HG02970 (cell line): ENCODE measurements around the gene KAT6B.

Experiments used
- ATAC-seq: cut with Tn5 transposase; IDR thresholded peaks from one replicate; pipeline ENCODE4 v1.9.1; 2021; ENCODE audit warnings: mild to moderate bottlenecking, moderate library complexity, moderate number of reproducible peaks; ENCODE audit not compliant: unreplicated experiment, low FRiP score

The KAT6B gene

DNA sequence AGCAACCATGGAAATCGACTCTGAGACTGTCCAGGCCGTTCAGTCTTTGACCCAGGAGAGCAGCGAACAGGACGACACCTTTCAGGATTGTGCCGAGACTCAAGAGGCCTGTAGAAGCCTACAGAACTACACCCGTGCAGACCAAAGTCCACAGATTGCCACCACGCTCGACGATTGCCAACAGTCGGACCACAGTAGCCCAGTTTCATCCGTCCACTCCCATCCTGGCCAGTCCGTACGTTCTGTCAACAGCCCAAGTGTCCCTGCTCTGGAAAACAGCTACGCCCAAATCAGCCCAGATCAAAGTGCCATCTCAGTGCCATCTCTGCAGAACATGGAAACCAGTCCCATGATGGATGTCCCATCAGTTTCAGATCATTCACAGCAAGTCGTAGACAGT lies 203.0 kb downstream of the KAT6B start:
- no peak for ATAC-seq

DNA sequence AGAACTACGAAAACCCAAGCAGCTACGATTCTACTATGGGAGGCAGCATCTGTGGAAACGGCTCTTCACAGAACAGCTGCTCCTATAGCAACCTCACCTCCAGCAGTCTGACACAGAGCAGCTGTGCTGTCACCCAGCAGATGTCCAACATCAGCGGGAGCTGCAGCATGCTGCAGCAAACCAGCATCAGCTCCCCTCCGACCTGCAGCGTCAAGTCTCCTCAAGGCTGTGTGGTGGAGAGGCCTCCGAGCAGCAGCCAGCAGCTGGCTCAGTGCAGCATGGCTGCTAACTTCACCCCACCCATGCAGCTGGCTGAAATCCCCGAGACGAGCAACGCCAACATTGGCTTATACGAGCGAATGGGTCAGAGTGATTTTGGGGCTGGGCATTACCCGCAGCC lies 203.5 kb downstream of the KAT6B start:
- ATAC-seq: no peak

DNA sequence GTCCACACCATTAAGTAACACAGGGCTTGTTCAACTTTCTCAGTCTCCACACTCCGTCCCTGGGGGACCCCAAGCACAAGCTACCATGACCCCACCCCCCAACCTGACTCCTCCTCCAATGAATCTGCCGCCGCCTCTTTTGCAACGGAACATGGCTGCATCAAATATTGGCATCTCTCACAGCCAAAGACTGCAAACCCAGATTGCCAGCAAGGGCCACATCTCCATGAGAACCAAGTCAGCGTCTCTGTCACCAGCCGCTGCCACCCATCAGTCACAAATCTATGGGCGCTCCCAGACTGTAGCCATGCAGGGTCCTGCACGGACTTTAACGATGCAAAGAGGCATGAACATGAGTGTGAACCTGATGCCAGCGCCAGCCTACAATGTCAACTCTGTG lies 204.0 kb downstream of the KAT6B start:
- ATAC-seq: no peak

DNA sequence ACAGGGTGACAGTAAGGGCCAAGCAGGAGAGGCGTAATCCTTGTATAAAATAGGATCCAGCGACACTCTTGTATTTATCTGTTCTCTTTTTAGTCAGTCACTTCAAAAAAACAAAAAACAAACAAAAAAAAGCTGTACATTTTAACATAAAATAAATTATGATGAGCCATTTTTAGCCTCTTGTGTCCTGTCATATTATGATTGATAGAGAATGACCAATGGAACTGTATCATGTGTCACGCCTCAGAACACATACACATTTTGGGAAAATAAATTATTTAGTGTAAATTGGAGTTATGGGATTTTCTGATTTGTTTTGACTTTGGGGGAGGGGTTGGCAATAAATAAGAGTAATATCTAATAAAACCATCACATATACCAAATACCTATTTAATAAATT lies 205.7 kb downstream of the KAT6B start:
- ATAC-seq: no peak

DNA sequence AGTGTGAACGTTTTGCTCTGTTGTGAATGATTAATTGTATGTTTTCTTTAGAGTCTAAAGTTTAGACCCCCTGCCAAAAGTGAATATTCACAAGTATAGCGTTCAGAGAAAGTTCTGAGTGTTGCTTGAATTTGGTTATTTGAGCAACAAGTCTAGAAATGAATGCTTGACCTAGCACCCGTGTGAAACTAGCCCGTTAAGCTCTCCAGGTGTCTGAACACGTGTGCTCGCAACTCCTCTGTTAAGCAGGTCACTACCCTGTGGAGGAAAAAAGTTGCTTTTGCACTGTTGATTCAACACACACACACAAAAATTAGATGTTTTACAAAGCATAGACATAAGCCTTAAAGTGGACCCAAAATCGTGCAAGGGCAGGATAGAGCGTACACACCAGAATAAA lies 206.4 kb downstream of the KAT6B start:
- ATAC-seq: no peak

DNA sequence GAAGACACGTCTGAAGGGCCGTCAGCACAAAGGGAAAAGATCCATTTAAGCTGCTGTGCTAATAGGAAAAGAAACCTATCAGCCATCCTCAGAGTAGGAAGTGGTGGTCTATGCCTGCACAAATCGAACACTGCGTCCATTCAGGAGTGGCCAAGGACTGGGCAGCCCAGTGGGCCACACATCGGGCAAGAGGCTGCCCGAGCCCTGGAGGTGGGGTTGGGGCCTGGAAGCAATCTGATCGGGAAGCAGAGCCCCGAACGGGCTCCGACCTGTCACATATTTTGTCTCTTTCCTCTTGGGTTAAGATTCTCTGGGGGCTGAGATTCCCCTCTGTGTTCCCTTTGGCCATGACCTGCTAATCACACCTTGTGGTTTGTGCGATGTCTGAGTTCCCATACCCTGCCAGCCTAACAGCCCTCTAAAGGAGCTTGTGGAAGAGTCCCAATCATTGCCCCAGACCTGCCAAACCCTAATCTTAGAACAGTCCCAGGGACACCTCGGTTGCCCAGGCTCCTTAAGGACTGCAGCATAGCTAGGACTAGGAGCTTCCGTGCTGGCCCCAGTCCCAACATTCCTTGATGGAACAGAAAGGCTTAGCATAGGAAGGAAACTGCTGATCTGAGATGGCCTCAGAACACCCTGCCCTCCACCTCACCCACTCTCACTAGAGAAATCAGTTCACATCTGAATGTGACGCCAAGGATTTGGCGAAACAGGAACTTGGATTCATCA lies 207.2 kb downstream of the KAT6B start:
- no peak for ATAC-seq

DNA sequence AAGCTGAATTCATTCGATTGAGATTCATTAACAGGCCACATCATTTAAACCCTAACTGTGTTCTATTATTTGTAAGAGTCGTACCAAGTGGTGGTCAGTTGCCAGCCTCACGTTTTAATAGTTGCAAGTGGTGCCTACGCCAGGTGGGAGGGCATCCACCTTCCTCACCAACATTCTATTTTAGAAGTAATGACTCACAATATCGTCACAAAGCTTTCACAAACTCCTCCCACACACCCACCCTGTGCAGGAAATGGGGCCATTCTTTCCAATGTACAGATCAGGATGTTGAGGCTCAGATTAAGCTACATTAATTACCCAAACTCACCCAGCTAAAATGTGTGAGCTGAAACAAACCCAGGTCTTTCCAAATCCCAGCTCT lies 207.7 kb downstream of the KAT6B start:
- no peak for ATAC-seq

DNA sequence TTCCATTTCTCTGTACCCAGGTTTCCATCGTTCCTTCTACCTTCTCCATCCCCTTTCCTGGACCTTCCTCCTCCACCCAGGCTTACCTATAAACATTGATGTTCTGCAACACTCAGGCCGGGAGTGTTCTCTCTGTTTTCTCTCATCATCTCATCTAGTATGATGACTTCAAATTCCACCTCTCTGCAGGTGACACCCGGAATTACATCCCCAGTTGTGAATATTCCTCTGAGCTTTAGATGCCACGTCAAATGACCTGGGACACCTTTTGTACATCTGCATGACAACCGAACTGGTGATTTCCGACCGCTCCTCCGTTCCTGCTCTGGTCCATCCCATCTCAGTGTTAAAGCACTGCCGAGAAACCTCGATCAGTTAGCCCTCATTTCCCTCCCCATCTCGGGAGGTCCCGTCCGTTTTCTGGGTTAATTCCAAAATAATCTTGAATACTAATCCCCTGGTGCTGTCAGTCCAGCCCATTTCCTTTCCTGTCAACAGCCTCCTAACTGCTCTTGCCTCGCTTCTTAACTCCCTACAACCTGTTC lies 208.4 kb downstream of the KAT6B start:
- ATAC-seq: no peak

DNA sequence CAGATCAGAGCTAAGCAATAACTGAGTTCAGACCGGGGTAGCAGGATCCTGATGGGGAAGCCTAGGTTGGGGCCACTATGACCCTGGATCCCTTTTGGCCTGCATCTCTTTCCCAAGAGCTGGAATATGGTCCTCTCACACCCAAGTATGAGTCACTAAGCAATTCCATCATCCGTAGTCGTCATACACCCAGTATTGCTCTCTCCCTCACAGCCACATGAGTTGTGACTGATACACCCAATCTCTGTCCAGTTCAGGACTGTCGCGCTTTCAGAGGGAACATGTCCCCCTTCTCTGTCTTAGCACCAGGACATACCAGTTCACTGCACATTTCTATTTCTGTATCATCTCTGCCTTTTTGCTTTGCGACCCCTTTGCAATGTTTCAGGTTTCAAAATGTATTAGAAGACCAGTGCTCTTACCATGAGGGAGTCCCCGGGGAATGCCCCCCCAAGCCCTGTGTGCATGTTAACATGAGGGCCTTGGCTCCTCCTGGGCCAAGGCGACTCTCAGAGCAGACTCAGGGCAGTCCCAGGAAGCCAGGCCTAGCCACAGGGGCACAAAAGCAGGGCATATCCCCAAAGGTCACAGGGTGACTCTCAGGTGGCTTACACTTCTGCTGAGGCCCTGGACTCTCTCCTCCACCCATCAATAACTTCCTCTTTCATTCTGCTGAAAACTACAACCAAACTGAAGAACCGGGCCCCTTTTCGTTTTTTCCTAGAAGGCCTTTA lies 209.7 kb downstream of the KAT6B start:
- ATAC-seq: no peak

DNA sequence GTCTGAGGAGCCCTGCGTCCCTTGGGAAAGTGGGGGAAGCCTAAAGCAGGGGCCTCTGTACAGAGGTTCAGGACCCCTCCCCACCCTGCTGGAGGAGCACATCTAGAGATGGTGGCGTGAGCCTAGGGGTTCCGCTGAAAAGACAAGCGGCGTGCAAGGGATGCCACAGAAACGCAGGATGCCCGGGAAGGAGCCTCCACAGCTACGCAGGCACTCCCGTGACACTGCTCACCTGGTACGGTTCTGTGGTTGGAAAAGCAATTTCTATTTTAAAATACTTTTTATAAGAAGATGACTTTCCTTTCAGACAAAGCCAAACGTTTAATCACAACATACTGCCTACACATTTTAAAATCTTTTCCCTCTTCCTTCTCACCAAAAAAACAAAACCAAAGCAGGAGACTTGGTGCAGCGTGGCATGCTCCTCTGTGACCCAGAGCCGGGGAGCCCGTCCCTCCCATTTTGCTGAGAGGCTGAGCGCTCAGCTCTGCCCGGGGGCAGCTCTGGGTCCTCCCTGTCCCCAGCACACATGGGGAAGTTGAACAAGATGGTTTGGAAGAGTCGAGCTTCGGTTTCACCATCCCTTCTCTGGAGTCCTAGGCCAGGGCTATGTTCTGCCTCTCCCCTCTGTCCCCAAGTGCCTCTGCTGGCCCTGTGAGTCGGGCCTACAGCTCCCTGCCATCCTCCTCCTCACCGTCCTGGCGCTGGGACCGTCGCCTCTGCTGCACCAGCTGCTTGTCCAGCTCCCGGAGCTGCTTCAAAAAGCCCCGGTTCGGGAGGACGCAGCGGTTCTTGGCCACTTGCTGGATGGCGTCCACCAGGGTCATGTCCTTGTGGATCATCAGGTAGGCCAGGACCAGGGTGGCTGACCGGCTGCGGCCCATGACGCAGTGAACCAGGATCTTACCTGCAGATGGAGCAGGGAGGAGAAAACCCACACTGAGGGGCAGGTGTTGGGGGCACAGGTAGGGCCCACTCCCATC lies 211.1 kb downstream of the KAT6B start:
- no peak for ATAC-seq

DNA sequence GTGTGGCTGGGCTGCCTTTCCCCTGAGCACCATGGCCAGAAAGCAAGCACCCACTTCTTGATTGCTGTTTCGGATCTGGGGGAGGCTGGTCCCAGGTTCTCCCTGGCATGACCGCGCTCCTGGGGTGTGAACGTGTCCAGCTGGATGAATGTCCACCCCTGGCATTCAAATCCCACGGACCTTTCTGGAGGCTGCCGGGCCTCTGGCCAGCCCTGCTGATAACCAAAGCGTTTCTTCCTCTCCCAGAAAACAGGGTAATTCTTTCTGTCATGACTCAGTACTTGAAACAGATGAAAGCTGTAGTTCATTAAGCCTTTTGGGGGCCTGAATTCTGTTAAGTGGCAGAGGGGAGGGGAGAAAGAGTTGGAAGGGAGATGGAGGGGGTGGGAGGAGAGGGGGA lies 211.9 kb downstream of the KAT6B start:
- no peak for ATAC-seq

DNA sequence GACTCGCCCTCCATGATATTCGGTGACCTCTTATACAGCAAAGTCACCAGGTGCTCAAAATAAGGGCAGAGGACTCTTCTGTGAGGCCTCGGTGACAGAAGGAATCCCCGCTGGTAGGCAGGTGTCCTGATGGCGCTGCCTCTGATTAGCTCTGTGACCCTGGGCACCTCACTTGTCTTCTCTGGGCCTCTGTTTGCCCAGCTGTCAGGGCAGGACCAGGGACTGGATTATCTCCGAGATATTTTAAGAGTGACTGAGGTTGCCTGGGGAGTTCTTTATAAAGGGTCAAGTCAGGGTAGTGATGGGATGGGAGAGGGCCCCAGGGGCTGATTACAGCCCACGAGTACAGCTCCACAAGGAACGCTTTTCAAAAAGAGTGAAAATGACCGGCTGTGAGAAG lies 214.2 kb downstream of the KAT6B start:
- ATAC-seq: no peak

DNA sequence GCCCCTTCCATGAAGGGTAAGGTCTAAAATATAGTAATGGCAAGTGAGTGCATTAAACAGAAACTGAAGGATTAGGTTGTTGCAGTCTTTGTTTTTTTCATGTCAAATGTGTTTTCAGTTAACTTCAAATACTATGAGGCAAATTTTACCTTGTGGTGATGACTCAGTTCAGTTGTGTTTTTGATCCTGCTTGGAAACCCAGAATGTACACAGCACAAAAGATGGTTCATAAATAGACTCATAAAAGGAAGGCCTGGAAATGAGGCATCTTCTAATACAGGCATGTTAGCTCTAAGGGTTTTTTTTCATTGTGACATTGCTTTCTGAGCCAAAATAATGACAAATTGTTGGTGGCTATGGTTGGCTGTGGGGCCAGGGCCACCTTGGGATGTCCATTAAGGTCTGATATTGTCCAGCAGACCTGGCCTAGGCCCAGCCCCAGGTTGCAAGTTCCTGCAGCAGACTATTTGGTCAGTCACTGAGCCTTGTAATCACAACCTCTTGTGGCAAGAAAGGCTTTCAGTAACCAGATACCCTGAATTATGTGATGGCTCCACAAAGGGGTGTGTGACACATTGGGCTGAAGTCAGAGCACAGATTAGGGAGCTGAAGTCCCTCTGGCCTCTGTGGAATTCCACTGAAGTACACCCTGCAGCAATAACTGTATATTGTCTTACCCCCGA lies 216.0 kb downstream of the KAT6B start:
- no peak for ATAC-seq

DNA sequence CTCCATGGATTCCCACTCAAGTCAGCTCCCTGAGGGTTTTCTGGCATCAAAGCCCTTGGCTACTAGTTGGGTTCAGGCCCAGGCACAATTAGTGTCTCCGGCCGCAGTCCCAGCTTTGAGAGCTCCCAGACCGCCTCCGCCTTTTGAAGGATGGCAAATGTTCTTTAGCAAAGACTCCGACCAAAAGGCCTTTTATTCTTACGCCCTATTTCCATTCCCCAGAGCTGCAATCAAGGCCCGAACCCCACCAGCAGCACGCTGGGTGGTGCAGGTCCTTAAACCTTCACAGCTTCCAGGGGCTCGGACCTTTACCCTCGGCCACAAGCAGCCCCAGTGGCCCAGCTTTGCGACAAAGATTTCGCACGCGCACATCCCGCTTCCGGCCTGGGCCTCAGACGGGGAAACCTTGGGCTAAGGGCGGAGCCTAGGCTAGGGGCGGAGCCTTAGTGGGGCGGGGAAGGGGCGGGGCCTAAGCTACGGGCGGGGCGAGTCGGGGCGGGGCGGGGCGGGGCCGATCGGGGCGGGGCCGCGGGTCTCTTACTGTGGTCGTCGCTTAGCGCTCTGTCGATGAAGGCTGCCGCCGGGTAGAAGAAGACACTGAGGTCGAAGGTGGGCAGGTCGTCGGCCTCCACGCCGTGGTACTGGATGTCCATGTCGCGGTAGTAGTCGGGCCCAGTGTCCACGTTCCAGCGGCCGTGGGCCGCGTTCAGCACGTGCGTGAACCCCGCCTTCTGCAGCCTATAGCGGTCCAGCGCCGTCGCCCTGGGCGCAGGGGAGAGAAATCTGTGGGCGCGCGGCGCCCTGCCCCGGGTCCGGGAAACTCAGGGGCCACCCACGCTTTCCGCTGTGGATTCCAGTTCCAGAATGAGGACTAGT lies 217.1 kb downstream of the KAT6B start:
- no peak for ATAC-seq

DNA sequence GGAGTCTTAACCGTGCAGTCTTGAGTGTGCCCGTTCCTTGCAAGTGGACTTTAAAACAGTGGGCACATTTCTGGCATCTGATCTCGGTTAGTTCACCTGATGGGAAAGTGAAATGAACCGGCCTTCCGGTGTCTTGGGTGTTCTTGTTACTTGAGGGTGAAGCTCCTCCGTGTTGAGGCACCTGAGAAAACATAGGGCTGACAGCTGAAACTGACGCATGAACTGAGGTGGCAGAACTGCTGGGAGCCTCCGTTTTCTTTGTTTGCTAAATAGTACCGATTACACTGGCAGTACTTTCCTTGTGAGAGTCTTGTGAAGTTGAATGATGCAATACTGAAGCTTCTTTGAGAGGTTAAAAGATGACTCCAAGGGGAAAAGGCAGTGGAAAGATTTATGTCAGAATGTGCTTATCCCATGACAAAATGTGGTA lies 222.3 kb downstream of the KAT6B start:
- no peak for ATAC-seq

DNA sequence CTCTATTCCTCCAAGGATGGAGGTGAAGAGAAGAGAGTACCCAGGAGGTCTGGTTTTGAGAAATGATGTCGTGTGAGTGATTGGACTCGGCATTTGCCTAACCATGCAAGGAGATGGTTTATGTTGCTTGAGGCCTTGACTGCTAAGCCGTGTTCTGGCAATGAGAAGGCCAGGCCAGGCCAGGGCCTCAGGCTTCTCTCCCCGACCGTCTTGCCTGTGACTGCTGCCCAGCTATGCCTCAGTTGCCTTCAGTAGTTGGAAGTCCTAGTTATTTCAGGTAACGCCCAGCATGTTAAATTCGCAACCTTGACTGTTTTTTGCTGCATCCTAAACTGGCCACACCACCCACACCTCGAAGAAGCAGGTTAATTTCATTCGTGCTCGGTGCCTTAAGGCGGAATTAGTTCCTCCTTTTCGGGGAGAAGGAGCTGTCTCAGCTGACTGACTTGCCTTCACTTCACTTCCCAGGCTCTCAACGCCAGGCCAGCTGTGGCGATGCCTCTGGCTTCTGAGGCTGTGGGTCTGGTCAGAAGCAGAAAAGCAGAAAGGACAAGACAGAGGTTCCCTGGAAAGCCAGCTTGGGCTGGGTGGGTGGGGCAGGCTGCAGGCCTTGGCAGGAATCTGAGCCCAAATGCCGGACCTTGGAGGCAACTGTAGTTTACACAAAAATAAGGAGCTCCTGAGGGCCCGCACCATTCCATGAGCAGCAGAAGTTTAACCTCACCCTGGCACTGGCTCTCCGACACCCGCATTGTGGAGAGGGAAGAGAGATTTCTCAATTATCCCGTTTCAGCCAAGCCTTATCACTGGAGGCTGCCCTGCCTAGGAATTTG lies 223.1 kb downstream of the KAT6B start:
- no peak for ATAC-seq

DNA sequence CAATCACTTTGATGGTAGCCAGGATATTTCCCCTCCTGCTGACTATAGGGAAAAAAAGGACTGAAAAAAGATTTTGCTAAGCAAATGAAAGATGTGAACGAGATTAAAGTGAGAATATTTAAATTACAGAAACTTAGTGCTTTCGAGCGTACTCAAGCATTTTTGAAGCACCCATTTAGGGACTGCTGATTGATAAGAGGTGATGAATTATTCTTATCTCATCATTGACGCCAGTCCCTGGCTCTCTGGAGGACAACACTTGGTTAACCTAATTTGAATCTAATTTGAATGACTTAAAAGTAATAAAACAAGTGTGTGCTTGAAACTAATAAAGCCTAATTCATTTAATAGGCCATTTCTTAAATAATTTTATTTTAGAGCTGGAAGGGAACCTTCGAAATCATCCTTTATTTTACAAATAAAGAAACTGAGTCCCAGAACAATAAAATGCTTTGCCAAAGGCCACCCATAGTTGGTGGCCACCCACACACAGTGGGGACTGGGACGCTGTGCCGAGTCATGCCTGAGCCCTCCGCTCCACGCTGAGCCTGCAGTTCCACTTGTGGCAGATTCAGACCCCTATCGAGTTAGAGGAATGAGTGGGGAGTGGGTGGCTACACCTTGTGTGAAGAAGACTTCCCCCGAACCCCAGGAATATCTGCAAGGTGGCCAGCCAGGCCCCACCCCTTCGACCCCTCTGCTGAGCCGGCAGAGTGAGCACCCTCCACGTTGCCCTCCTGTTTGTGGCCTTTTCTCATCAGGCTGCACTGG lies 223.9 kb downstream of the KAT6B start:
- ATAC-seq: no peak

DNA sequence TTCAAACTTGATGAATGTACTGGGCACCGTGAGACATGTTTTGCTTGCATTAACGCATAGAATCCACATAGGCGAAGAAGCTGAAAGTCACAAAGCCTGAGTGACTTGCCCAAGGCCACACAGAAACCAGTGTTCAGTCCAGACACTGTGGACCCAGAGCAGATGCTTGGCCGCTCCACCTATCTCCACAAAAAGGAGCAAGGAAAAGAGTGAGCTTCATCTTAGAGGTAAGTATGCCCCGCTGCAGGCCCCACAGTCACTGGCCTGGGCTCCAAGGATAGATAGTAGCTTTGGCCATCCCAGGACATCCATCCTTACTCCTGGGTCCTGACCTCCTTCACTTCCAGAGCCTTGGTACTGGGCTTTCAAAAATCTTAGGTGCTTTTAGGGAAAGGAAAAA lies 224.9 kb downstream of the KAT6B start:
- no peak for ATAC-seq
